HG03457 (cell line): ENCODE data around the gene B4GALT2.
A peak's percentile ranks its signal among the peaks of the same experiment; 100 is the strongest.

Experiments
- ATAC-seq: cut with Tn5 transposase; IDR thresholded peaks from one replicate; pipeline ENCODE4 v1.9.1; 2021; ENCODE audit warnings: moderate number of reproducible peaks; ENCODE audit not compliant: unreplicated experiment

B4GALT2 gene

GRCh38 chr1:44025816-44026215, 46.8 kb downstream of the B4GALT2 start:
- no peak for ATAC-seq

- ATAC-seq, result no peak
Measured at GRCh38 chr1:44027320-44027719, 48.3 kb downstream of the B4GALT2 start.

GRCh38 chr1:44029260-44029910, 50.4 kb downstream of the B4GALT2 start:
- ATAC-seq, result peak; percentile 13

- peak; percentile 62 for ATAC-seq
Measured at GRCh38 chr1:44029911-44030604, 51.0 kb downstream of the B4GALT2 start.

- peak; percentile 8 for ATAC-seq
Measured at GRCh38 chr1:44030605-44031251, 51.7 kb downstream of the B4GALT2 start.

- ATAC-seq, result no peak
Measured at GRCh38 chr1:44031252-44032169, 52.5 kb downstream of the B4GALT2 start, which contains the start of gene SLC6A9. Gene SLC6A9, minus strand, starts transcription at chr1:44031462. Its CDS starts 7,185 bp downstream, at chr1:44024277.

- ATAC-seq, result no peak
Measured at GRCh38 chr1:44032170-44032790, 53.3 kb downstream of the B4GALT2 start.

GRCh38 chr1:44033041-44033575, 54.1 kb downstream of the B4GALT2 start:
- no peak for ATAC-seq

- ATAC-seq, result no peak
Measured at GRCh38 chr1:44033756-44034155, 54.7 kb downstream of the B4GALT2 start.

- ATAC-seq, result no peak
Measured at GRCh38 chr1:44034423-44034822, 55.4 kb downstream of the B4GALT2 start.

- ATAC-seq, result no peak
Measured at GRCh38 chr1:44034976-44035716, 56.1 kb downstream of the B4GALT2 start.

GRCh38 chr1:44035726-44036408, 56.9 kb downstream of the B4GALT2 start:
- ATAC-seq, result no peak

- no peak for ATAC-seq
Measured at GRCh38 chr1:44036409-44037139, 57.6 kb downstream of the B4GALT2 start.

GRCh38 chr1:44037154-44037553, 58.1 kb downstream of the B4GALT2 start:
- ATAC-seq, result no peak

- ATAC-seq, result no peak
Measured at GRCh38 chr1:44038876-44039657, 60.1 kb downstream of the B4GALT2 start.

GRCh38 chr1:44040418-44040817, 61.4 kb downstream of the B4GALT2 start:
- ATAC-seq, result no peak
